ENCODE measurements around the gene ABI1. TPM values are rescaled to one million over a fixed set of nuclear protein-coding genes. Genes with fewer than 3 reads are reported as not detected.

The ABI1 gene
- total and polyA plus RNA-seq, 2 of the 4 experiments (the other 2 are of a cell fraction): 49.6 to 71.3 TPM

DNA sequence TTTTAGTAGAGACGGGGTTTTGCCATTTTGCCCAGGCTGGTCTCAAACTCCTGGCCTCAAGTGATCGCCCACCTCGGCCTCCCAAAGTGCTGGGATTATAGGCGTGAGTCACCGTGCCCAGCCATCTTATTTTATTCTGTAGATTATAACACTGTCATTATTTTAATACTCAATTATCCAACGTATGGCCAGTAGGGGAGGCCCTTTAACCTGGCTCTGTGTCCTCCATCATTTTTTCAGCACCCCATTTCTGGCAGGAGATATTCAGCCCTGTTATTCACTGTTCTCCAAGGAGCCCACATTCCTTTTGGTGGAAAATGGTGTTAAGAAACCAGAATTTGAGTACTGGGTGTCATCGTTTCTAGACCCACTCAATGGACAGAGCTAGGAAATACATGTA is 131.8 kb downstream of the ABI1 start:
- CTCF ChIA-PET: interaction anchor here (0.6 kb wide), 1 partner anchor 133 kb away, joined by 3 read pairs; no protein-coding TSS in a partner anchor
- no TSS peak for BruUV-seq (replicated peaks)

More for the DNA sequence above, 131.8 kb downstream of the ABI1 start:
- no peak overlapping the region for H2BK20ac ChIP-seq (ENCODE audit: low read depth, low read length)
- no peaks in the 10 kb centered on the region for H3K9me1 ChIP-seq (ENCODE audit: insufficient read depth, low read length)
- no peaks in the 10 kb centered on the region for H3K4me1 ChIP-seq (ENCODE audit: control insufficient read depth, insufficient read depth, low read length)
- H3K4me2 ChIP-seq (ENCODE audit: low read depth, low read length): no peak overlapping the region
- no peak overlapping the region for H4K5ac ChIP-seq (ENCODE audit: low read depth, low read length)
- H4K8ac ChIP-seq (ENCODE audit: low read depth in 2 of 2, low read length in 2 of 2): no peak overlapping the region
- WGBS, 2 experiments (ENCODE audit: extremely low coverage in 2 of 2, insufficient read length in 1 of 2): 100% methylated on average over 1 of the region's 7 CpGs; no CpG with 5 or more reads in 1 of the 2 experiments
- H2BK120ac ChIP-seq (ENCODE audit: low read depth, low read length): no peak overlapping the region
- no peak overlapping the region for H3K56ac ChIP-seq (ENCODE audit: extremely low read depth, insufficient read depth, low read length)
- H3K4me3 ChIP-seq (ENCODE audit: insufficient read depth, low read depth, low read length): no peak overlapping the region
- H4K20me1 ChIP-seq (ENCODE audit: insufficient read depth, low read length): no peaks in the 10 kb centered on the region; the same call in 1 of the 2 replicates
- H2AFZ ChIP-seq (replicated peaks; ENCODE audit: low read length, poor library complexity): no peak overlapping the region
- no peaks in the 10 kb centered on the region for H3K9me3 ChIP-seq (ENCODE audit: control insufficient read depth, insufficient read depth, low read length)
- intact Hi-C loops (cut with micrococcal nuclease): no loop called here
- in situ Hi-C loops (cut with MboI; ENCODE audit: low sequenced_read_pairs): no loop called here
- ATAC-seq (ENCODE audit: low read depth) (peak; percentile 33), DNase-seq (no peak)
- no peak overlapping the region for H2BK15ac ChIP-seq (ENCODE audit: low read depth, low read length)
- dilution Hi-C loops (cut with HindIII; ENCODE audit: low sequenced_read_pairs, unreplicated experiment): no loop called here
- no peak overlapping the region for H3K14ac ChIP-seq (replicated peaks; ENCODE audit: low read depth, low read length)
- H3K27ac ChIP-seq (ENCODE audit: insufficient read depth, low read length): no peak overlapping the region
- H3K27me3 ChIP-seq (ENCODE audit: control insufficient read depth, insufficient read depth, low read length): no peaks in the 10 kb centered on the region
- peaks cover 13% of the 10 kb centered on the region for H3K36me3 ChIP-seq (ENCODE audit: control insufficient read depth, insufficient read depth, low read length)
- H2BK5ac ChIP-seq (ENCODE audit: low read depth, low read length, poor library complexity, severe bottlenecking): no peak overlapping the region
- H2AK5ac ChIP-seq (ENCODE audit: low read depth, low read length): no peak overlapping the region
- TF ChIP-seq CHD1 (IDR thresholded peaks at IDR 0.05; ENCODE audit: low read depth, low read length) (no peak), SMC3 (IDR thresholded peaks at IDR 0.05; ENCODE audit: low read depth, low read length) (no peak), NFE2L2 (IDR thresholded peaks at IDR 0.05; ENCODE audit: low read depth, low read length) (no peak), RAD21 (IDR thresholded peaks at IDR 0.05; ENCODE audit: low read length) (no peak), RCOR1 (IDR thresholded peaks at IDR 0.05; ENCODE audit: insufficient replicate concordance, low read length) (no peak)
- TF ChIP-seq, protein P1, sequence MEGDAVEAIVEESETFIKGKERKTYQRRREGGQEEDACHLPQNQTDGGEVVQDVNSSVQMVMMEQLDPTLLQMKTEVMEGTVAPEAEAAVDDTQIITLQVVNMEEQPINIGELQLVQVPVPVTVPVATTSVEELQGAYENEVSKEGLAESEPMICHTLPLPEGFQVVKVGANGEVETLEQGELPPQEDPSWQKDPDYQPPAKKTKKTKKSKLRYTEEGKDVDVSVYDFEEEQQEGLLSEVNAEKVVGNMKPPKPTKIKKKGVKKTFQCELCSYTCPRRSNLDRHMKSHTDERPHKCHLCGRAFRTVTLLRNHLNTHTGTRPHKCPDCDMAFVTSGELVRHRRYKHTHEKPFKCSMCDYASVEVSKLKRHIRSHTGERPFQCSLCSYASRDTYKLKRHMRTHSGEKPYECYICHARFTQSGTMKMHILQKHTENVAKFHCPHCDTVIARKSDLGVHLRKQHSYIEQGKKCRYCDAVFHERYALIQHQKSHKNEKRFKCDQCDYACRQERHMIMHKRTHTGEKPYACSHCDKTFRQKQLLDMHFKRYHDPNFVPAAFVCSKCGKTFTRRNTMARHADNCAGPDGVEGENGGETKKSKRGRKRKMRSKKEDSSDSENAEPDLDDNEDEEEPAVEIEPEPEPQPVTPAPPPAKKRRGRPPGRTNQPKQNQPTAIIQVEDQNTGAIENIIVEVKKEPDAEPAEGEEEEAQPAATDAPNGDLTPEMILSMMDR (conservative IDR thresholded peaks at IDR 0.05; ENCODE audit: low read depth, low read length): 0 out of 2 replicates have a peak, but pooled peaks have one; percentile 14
- no peak overlapping the region for H3K23ac ChIP-seq (ENCODE audit: low read depth, low read length)
- H3K18ac ChIP-seq (ENCODE audit: low read depth, low read length): no peak overlapping the region
- no peak overlapping the region for H2AK9ac ChIP-seq (replicated peaks; ENCODE audit: low read depth, low read length, poor library complexity)
- H3K79me1 ChIP-seq (ENCODE audit: low read depth in 1 of 2, low read length in 2 of 2): no peaks in the 10 kb centered on the region
- no peak overlapping the region for H4K91ac ChIP-seq (ENCODE audit: insufficient read depth, low read depth, low read length)
- no peak overlapping the region for H3K4ac ChIP-seq (ENCODE audit: low read depth, low read length)
- no peak overlapping the region for H3K9ac ChIP-seq (ENCODE audit: low read depth, low read length)
- POLR2A ChIA-PET (ENCODE audit: unreplicated experiment): no interaction called here
